ENCODE measurements around the gene IL4I1.

IL4I1 gene

DNA sequence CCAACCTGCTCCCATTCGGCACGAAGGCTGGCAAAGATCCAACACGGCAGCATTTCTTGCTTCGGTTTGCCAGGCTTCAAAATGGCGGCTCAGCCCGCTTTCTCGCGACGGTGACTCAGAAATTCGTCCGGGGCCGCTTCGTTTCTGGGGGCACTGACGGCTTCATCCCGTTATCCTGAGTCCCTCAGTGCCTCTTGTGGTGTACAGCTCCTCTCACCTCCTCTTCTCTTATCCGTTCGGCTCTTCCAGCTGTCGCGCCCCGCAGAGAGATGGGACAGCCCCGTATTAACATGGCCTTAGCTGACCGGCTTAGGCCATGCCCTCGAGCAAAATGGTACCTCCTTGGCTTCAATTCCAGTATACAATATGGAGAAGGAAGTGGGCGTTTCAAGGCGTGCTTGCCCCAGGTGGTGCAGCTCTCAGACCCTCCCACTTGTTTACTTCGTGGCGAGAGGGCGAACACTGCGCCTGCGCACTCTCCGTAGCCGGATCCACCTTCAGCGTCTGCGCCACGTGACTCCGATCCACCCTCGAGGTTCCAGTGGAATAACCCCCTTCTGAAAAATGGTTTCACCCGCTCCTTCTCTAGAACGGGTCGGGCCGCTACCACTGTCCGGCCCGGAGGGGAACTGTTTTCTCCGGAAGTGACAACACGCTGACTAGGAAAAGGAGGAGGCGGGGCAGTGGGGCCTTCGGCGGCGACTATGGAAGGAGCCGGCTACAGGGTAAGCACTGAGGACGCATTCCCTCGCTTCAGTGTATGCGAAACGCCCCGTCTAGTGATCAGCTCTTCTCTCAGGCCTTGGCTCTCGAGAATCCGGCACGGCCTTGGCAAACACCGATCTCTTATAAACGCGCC, 19.4 kb downstream of the IL4I1 start, which contains the start of the genes AKT1S1 and TBC1D17:
TSS of gene AKT1S1 (minus strand) at position 336 of the 859 bp plus-strand sequence. CDS start 4,060 bp downstream, outside the sequence.
TSS of gene TBC1D17 (plus strand) at position 683 of the 859 bp plus-strand sequence. CDS start at position 705, 22 bp downstream.
- peak; percentile 99 for DNase-seq

DNA sequence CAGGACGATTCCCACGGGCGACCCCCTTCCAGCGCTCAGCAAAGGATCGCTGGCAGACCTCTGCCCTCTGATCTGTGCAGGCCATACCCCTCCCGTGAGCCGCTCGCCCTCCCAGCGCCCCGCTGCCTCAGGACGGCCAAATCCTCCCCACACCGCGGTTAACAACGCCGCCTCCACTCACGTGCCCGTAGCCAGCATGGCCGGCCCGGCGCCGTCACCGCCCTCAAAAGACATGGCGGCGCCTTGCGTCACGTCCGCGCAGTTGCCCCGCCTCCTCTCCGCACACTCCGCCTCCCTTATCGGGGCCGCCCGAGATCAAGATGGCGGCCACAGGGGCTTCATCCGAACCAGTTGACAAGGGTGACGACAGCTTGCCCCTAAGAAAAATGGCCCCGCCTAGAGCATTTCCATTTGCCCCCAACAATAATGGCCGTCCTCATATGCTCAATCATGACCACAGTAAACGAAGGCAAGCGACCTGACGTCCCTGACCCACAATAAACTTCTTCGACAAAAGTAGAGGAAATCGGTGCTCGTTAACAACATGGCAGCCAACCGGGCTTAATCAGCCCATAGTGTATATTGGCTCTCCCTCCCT, 20.2 kb downstream of the IL4I1 start:
- peak; percentile 98 for DNase-seq

- no peak for DNase-seq
These were observed 20.7 kb downstream of the IL4I1 start for GRCh38 chr19:49875857-49876421.

DNA sequence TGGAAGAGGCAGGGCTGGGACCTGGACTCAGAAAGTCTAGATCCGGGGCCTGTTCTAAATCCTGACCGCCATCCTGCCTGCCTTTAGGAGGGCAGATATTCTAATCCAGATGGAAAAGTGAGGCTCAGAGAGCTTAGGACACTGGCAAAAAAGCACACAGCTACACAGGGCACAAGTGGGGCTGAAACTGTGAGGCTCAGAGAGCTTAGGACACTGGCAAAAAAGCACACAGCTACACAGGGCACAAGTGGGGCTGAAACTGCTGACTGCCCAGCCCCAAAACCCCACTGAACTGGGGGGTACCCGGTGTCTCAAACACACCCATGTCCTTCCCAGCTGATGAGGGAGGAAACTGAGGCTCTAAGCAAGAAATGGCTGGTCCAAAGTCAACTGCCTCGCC, 21.5 kb downstream of the IL4I1 start:
- no peak for DNase-seq

- no peak for DNase-seq
These were observed 22.1 kb downstream of the IL4I1 start for GRCh38 chr19:49874503-49875157.

DNA sequence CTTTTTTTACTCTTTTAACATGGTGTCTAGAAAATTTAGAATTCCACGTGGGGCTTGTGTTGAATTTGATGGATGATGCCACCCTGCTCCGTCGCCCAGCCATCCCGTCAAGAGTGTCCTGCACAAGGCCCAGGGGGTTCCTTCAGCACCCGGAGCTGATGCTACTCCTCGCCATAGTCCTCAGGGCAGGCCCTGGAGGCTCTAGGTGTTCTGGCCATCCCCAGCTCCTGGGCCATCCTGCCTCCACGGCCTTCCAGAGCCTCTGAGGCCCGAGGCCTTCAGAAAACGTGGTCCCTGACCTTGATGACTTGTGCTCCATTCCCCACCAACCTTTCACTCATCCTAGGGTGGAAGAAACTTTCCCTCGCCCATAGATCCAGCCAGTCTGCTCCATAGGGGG, 22.9 kb downstream of the IL4I1 start:
- no peak for DNase-seq

DNA sequence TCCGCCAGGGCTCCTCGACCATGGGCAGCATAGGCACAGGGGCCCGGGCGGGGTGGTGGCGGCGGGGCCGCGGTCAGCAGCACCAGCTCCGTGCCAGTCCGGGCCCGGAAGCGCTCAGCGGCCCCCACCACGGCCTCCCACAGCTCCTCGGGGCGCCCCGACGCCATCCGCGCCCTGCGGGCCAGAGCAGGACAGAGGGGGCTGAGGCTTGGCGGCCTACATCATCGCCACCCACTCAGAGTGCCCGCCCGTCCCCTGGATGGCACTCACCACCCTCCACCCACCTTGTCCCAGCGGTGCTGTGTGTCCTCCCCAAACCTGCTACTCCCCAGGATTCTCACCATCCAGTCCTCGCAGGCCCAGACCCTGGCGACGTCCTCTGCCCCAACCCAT, 23.6 kb downstream of the IL4I1 start:
- DNase-seq, result no peak

GRCh38 chr19:49872245-49873128, 24.2 kb downstream of the IL4I1 start:
- no peak for DNase-seq

GRCh38 chr19:49871349-49871985, 25.2 kb downstream of the IL4I1 start:
- DNase-seq, result no peak

DNA sequence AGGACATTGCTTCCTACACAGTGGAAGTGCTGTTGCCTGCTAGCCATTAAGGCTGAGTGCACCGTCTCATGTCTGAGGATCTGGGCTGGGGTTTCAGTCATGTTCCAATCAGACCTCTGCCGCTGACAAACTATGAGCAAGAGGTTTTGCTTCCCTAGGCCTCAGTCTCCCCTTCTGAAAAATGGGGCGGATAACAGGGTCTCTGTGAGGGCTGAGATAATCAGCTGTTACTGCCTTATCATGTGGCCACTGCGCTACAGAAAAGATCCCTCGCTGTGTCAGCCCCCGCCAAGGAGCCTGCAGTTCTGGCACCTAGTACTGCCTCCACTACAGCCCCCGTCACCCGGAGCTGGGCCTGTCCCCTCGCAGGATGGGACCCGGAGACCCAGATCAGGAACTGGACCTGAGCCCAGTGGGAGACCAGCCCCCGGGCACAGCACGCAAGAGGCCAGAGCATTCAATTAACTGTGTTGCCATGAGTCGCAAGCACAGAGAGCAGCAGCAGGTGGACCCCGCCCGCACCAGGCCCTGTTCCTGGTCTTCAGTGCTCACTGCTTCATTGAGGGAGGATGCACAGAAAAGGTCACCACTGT, 26.3 kb downstream of the IL4I1 start:
- DNase-seq, result no peak

- DNase-seq, result peak; percentile 99
These were observed 27.0 kb downstream of the IL4I1 start for GRCh38 chr19:49869484-49870308.

DNA sequence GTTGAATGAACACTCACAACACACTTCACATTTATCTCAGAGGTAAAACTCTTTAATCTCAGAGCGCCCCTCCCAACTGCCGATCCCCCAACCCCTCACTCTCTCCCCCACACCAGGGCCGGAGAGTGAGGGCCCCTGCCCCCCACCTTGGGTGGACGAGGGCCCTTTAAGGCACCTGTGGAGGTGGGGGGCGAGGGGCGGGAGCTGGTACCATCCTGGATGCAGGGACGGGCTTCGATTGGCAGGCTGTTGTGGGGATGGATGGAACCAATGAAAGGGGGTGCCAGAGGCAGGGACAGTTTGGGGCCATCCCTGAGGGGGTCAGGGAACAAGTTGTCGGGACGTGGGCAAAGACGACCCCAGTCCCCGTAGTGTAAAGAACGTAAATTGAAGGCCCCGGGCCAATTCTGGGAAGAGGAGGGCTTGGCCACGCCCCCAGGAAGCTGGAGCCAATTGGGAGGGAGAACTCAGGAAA, 27.6 kb downstream of the IL4I1 start:
- DNase-seq, result no peak

- DNase-seq, result peak; percentile 85
These were observed 29.5 kb downstream of the IL4I1 start, which contains the start of gene PNKP for GRCh38 chr19:49866933-49867782. Gene PNKP (minus strand): TSS chr19:49867576. CDS start chr19:49867204, 372 bp downstream.

GRCh38 chr19:49864890-49865289, 31.8 kb downstream of the IL4I1 start:
- no peak for DNase-seq

DNA sequence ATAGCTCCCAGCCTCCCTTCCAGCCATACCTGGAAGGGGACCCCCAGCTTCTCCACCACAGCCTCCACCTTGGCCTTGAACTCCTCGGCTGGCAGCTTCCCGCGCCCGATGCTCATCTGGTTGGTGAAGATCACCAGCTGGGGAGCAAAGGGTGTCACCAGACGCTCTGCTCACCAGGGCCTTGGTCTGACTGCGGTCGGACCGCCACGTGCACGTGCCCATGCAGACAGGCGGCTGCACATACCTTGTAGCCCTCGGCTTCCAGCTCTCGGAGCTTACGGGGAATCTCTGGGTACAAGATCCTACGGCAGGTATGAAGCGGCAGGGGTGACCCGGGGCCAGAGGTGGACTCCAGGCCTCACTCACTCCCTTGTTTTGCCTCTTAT, 32.8 kb downstream of the IL4I1 start:
- no peak for DNase-seq

- DNase-seq, result no peak
These were observed 33.3 kb downstream of the IL4I1 start for GRCh38 chr19:49863254-49863934.

GRCh38 chr19:49862391-49863253, 34.1 kb downstream of the IL4I1 start:
- DNase-seq, result no peak

Measured in NCI-H1694 (cell line).